Fibroblast of the aortic adventitia (primary cell): ENCODE measurements around the gene BNIP5. TPM values are rescaled to one million over a fixed set of nuclear protein-coding genes. Genes with fewer than 3 reads are reported as not detected.

Experiments
- DNase-seq: peaks from one replicate; pipeline ENCODE4 v3.0.0-alpha.2; 2010; ENCODE audit warnings: low read depth
- H3K4me3 ChIP-seq: 2 replicates; pipeline ENCODE4 v1.5.1; 2011; ENCODE audit warnings: low read depth, mild to moderate bottlenecking, control low read depth, low read length, moderate library complexity
- total RNA-seq: library from RNA; depleted of rRNA; stranded (reverse); fragments of >200 nt; gene quantifications from 2 replicates; pipeline ENCODE4 v1.2.3, GENCODE V29; 2012; ENCODE audit warnings: low replicate concordance
- TF ChIP-seq, protein P1 (sequence below): IDR thresholded peaks from 2 replicates; pipeline ENCODE4 v1.5.1; 2011; ENCODE audit warnings: mild to moderate bottlenecking, low read length, control low read depth, inconsistent platforms; ENCODE audit not compliant: insufficient read depth

Gene BNIP5
- total RNA-seq, 1 donor: not detected

DNA sequence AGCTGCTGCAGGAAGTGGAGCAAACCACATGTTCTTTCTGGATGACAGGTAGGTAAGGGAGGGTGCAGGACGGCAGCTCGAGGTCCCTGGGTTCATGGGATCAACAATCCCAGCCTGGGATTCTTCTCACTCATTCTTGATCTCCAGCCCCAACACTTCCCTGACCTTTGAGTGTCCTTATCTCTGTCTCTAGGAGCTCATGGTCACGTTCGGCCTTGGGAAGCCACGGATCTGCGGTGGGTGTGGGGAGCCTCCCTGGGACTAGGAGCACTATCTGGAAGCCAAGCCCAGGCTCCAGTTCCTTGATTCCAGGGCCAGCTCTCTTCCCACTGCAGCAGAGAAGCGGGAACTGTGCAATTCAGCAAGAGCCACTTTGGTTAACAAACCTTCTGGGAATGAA lies 27.5 kb downstream of the BNIP5 start:
- no peak overlapping the region for H3K4me3 ChIP-seq
- DNase-seq: no peak
- TF ChIP-seq, protein P1, sequence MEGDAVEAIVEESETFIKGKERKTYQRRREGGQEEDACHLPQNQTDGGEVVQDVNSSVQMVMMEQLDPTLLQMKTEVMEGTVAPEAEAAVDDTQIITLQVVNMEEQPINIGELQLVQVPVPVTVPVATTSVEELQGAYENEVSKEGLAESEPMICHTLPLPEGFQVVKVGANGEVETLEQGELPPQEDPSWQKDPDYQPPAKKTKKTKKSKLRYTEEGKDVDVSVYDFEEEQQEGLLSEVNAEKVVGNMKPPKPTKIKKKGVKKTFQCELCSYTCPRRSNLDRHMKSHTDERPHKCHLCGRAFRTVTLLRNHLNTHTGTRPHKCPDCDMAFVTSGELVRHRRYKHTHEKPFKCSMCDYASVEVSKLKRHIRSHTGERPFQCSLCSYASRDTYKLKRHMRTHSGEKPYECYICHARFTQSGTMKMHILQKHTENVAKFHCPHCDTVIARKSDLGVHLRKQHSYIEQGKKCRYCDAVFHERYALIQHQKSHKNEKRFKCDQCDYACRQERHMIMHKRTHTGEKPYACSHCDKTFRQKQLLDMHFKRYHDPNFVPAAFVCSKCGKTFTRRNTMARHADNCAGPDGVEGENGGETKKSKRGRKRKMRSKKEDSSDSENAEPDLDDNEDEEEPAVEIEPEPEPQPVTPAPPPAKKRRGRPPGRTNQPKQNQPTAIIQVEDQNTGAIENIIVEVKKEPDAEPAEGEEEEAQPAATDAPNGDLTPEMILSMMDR: no peak

DNA sequence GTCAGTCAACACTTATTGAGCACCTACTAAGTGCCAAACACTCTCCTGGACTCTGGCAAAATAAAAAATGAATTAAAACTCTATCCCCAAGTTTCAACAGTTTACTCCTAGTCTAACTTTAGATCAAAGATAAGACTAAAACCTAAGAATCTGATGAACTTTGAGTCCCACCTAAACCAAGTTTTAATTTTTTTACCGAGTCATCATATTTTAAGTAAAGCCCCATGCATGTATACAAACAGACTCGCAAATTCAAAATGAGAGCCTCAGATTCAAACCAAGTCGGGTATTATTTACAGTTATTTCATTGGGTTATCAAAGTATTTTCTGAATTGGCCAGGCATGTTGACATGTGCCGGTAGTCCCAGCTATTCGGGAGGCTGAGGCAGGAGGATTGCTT lies 28.2 kb downstream of the BNIP5 start:
- no peak for DNase-seq
- TF ChIP-seq, protein P1: no peak
- no peak overlapping the region for H3K4me3 ChIP-seq

- TF ChIP-seq, protein P1: no peak
- H3K4me3 ChIP-seq: no peak overlapping the region
- no peak for DNase-seq
Measured at GRCh38 chr6:36306375-36306774, 30.3 kb downstream of the BNIP5 start.

DNA sequence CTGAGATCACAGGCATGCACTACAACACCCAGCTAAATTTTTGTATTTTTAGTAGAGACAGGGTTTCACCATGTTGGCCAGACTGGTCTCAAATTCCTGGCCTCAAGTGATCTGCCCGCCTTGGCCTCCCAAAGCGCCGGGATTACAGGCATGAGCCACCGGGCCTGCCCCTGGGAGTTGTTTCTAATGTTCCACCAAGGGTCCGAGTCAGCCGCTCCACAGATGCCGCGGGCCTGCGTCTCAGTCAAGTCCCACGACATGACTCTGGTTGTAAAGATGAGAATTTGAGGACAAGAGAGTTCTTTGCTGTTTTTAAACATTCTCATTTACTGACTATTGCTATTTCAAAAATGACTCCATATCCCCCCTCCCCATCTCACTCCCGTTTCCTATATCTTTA lies 30.8 kb downstream of the BNIP5 start:
- H3K4me3 ChIP-seq: no peak overlapping the region
- TF ChIP-seq, protein P1: no peak

DNA sequence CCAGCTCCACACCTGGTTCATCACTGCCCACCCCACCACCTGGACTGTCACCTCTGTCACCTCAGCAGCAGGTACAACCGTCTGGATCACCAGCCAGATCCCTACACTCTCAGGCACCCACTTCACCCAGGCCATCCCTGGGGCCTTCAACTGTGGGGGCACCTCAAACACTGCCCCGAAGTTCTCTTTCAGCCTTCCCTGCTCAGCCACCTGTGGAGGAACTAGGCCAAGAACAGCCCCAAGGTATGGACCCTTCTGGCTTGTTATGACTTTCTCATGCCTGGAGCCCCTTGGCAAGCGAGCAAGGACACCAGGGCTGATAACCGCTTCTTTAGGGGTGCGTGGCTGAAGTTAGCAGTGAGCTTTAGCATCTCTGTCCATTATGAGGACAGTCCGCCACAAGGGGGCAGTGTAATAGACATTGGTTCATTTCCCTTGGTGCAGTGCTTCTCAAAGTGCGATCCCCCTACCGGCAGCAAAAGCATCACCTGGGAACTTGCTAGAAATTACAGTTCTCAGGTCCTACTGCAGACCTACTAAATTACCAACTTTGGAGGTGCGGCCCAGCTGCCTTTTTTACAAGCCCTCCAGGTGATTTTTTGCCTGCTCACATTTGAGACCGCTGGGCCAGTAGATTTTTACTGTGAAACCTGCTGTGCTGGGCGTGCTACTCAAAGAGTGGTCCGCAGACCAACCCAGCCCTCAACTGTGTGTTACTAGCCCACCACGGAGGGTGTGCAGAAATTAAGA lies 34.3 kb downstream of the BNIP5 start:
- peak; percentile 87 for DNase-seq
- TF ChIP-seq, protein P1: peak; percentile 83
- H3K4me3 ChIP-seq: no peak overlapping the region

More for the DNA sequence above, 30.8 kb downstream of the BNIP5 start:
- DNase-seq: no peak

DNA sequence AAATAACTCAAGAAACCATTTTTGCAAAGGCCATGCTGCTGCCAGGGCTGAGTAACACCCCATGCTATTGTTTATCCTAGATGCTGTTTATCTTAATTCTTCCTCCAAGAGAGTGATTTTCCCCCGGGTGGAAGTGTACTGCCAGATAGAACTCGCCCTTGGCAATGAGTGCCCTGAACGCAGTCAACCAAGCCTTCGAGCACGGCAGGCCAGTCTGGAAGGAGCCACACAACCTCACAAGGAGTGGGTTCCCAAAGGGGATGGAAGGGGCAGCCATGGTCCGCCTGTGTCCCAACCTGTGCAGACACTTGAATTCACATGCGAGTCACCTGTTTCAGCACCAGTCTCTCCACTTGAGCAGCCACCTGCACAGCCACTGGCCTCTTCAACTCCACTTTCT lies 34.9 kb downstream of the BNIP5 start:
- DNase-seq: peak; percentile 75
- TF ChIP-seq, protein P1: no peak
- no peak overlapping the region for H3K4me3 ChIP-seq

DNA sequence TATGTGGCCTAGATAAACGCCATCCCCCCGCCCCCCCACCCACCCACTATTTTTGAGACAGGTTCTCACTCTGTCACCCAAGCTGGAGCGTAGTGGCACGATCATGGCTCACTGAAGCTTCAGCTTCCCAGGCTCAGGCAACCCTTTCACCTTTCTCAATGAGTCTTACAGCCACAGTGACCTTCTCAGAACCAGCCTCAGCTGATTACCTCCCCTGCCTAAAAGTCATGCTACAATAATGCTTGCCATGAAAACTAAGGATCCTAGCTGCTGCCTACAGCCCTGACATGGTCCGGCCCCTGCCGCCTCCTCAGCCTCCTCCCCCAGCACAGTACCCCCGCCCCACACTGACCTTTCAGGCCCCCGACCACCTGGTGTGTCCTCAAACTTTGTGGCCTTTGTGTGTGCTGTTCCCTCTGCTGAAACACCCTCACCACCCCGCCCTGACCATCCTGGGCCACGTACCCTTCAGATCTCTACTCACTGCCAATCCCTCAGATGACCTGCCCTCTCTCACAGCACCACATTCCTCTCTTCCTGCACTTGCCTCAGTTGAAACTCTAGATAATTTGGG lies 35.5 kb downstream of the BNIP5 start:
- TF ChIP-seq, protein P1: no peak

More for the DNA sequence above, 35.5 kb downstream of the BNIP5 start:
- no peak for DNase-seq
- H3K4me3 ChIP-seq: no peak overlapping the region
